GM21737 (cell line): ENCODE data around the gene RAB11FIP4.

Source experiments
- ATAC-seq: cut with Tn5 transposase; IDR thresholded peaks from one replicate; pipeline ENCODE4 v1.9.1; 2021; ENCODE audit warnings: mild to moderate bottlenecking, moderate library complexity; ENCODE audit not compliant: unreplicated experiment

The RAB11FIP4 gene

DNA sequence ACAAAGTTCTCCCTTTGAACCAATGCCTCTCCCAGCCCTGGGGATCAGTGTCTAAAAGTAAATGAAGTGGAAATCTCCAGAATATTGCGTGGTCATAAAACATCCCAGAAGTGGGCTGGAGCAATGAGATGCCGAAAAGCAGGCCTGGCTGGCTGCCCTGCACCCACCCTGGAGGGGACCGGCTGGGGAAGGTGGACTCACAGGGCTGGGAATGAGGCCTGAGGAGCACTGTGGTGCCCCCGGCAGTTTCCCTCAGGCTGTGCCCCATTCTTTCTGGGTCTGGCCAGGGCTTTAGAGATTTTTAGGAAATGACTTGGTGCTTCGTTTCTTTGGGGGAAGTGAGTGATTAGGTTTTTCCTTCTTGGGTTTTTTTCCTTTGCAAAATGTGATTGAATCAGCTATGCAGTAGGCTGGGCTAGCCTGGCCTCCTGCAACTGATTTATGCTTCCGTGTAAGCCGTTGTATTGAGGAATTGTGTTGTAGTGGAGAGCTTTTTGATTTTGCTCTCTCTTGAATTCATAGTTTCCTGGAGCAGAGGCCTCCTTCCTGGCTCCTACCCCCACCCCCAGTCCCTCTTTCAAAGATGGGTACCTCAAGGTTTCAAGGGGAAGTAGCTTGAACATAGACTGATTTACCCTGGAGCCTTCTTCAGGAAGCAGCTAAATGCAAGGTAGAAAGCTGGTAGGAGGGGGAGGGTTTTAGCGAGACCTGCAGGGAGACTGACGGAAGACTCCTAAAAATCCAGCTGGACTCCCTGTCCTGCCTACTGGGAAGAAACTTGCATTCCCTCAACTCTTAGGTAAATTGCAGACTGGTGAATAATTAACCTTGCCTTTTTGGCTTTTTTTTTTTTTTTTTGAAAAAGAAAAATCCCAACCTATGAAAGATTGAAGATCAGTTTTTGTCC lies 170.2 kb downstream of the RAB11FIP4 start:
- no peak for ATAC-seq

DNA sequence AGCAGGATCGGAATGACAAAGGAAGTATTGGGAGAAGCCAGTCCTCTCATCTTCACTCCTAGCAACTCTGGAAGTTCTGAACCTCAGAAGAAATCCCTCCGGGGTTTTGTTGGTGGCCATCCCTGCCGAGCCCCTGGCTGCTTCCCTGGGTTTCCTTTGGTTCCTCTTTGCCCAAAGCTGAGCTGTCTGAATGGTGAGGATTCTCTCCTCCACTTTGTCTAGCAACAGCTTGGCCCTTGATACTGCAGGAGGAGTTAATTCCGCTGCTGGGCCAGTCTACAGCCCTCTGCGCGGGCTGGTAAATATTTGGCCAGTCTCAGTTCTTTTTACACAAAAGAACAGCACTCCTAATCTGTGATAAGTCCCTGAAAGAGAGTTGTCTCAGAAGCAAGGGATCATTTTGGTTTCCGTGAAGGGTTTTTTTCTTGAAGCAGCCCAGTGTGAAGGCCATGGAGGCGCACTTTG lies 170.9 kb downstream of the RAB11FIP4 start:
- no peak for ATAC-seq

DNA sequence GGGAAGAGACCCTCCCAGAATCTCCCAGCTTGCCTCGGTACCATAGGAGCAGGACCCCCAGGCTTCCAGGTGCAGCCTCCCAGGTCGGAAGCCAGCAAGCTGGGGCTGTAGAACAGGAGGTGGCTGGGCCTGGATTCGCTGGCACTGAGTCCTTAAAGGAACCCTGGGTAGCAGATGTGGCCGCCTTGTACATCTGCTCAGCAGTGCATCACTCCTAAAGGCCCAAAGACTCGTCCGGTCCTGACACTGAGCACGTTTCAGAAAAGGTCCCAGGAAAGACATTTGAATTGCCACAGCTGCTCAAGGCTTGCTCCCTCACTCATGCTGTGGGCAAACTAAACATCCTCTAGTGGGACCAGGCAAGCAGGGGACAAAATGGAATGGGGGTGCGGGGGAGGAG lies 172.8 kb downstream of the RAB11FIP4 start:
- ATAC-seq, result no peak

DNA sequence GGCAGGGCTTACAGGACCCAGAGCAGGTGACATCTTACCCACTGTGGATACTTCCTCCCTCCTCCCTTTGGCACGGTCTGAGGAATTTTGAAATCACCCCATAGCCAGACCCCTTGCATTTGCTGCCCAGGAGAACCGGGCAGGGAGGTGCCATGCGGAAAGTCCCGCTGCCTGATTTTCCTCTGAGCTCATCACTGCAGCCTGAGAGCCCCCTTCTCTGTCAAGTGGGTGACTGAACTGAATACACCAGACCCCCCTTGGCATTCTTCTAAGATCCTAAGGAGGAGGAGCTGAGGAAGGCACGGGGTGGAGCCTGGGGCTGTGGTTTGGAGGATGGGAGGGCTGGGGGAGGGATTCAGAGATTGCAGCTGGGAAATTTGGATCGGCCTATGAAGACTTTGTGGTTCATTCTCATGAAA lies 173.4 kb downstream of the RAB11FIP4 start:
- no peak for ATAC-seq

DNA sequence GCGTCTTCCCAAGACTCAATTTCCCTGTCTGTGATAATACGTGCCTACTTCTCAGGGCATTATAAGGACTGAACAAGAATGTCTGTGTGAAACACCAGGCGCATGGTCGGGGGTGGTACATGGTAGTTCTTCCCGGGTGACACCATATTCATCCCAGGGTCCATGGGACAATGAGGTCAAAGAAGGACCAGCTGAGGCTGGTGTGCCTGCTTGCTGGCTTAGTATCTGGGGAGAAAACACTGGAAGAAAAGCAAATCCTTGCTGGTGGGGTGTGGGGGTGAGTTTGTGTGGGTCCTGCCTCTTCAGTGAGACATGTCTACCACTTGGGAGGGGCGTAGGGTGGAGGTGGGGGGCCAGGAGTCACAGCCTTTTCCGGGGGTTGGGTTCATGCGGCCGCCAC lies 174.2 kb downstream of the RAB11FIP4 start:
- no peak for ATAC-seq

DNA sequence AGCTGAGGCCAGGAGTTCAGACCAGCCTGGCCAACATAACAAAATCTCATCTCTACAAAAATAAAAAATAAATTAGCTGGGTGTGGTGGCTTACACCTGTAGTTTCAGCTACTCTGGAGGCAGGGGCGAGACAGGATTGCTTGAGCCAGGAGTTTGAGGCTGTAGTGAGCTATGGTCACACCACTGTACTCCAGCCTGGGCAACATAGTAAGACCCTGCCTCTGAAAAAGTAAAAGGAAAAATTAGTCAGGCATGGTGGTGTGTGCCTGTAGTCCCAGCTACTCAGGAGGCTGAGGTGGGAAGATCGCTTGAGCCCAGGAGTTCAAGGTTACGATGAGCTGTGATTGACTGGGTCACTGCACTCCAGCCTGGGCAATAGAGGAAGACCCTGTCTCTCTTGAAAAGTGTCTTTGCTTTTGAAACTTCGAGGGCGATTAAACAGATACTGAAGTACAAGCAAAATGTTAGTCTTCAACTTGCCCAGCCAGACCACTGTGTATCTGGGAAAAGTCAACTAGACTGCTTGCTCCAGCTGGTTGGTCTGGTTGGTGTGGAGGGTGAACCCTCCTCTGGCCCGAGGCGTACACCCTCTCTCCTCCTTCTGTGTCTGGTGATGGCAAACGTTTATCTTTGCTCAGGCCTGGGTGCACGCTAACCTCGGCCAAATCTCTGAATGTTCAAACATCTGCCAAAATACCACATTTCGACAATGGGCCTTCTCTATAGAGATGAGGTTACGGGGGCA lies 174.9 kb downstream of the RAB11FIP4 start:
- no peak for ATAC-seq

DNA sequence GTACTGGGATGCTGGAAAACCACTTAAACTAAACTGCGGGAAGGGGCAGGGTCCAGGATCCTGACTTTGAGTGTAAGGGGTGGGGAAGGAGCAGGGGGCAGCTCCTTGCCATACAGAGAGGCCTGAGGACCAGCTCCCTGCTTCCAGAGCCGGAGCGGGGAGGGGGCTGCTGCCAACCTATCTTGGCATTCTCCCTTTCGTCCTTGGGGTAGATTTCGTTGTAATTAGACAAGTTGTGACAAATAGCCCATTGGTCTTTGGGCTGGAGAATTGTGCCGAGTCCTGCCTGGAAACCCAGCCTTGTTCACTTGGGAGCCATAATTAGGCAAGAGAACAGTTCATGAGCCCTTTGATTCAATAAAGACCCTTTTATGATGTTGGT lies 175.5 kb downstream of the RAB11FIP4 start:
- no peak for ATAC-seq

GRCh38 chr17:31568121-31568520 lies 176.6 kb downstream of the RAB11FIP4 start:
- no peak for ATAC-seq

DNA sequence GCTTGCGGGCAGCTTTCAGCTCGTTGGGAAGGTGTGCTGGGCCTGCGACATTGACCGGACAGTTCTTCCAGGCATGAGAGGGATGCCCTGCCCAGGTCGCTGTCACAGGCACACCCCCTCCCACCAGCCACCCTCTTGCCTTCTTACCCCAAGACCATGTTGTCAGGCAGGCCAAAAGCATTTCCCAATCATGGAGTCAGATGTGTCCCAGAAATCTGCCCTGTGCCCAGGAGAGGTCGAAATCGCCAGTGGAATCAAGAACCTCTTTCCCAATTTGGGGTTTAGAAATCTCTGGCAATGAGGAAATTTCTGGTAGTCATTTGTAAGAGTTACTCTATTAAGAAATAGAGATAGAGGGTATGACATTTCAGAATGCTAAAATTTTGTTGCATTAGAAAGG lies 177.1 kb downstream of the RAB11FIP4 start:
- ATAC-seq, result no peak

DNA sequence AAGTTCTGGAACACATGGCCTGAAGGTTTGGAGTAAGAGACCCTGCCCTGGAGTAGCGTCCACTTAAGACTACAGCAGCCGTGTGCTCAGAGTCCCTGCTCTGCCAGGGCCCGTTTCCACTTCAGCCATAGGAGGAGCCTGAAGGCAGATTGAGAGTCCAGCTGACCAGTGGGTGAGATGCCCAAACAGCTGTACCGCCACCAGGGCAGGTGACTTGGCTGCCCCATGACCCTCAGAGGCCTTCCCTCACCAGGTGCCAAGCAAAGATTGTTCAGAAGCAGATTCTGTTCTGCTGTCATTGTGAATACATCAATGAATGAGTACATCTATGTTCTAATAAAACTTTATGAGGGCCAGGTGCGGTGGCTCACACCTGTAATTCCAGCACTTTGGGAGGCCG lies 178.8 kb downstream of the RAB11FIP4 start:
- ATAC-seq, result no peak

DNA sequence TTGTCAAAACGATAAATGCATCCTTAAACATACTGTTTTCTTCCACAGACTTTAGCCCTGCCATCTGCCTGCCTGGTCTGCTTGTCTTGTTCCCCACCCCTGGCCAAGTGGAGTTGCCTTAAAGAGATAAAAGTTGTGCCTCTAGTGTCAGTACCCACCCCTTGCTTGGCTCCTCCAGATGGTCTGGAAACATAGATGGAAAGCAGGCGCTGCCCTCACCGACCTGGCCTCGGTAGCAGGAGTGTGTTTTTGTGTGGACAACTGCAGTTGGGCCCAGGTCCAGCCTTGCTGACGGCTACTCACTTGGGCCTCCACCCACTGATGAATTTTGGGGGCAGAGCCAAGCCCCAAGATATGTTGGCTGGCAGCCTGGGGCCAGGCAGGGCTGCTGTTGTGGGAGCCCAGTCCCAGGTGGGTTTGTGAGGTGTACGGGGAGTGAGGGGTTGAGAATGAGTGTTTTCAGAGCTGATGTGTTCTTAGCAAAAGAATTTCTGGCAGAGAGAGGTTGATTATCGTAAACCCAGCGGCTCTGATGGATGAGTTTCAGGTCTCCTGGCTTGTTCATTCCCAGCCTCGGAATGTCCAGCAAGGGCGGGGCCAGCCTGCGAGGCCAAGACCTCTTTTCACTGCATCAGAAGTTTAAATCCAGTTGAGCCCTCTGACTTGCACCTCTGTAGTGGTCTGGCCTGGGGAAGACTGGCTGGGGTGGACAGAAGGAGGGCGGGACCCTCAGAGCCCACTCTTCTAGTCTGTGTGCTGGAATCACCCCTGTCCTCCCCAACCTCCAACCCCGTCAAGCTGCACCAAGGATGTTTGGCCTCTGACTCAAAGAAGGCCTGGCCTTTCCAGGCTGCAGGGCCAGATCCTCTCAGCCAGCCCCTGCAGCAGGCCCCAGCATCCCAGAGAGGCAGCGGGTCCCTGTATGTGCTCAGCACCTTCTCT lies 179.7 kb downstream of the RAB11FIP4 start:
- ATAC-seq, result no peak

DNA sequence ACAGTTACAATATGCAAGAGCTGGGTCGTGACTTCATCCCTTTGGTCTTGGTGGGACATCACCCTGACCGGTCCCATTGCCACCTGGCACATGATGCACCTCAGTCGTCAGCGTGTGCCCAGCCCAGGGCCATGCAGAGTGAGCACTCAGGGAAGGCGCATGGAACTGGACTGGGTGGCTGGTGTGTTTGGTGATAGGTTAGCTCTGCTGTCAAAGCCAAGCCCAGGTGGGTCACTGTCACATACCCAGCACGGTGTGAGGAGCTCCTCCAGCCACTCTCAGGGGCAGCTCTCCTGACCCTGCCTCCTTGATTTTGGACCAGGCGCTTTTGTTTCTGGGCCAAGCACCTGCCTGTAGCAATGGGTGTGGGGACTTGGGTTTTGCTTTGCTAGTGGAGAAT lies 180.9 kb downstream of the RAB11FIP4 start:
- no peak for ATAC-seq

DNA sequence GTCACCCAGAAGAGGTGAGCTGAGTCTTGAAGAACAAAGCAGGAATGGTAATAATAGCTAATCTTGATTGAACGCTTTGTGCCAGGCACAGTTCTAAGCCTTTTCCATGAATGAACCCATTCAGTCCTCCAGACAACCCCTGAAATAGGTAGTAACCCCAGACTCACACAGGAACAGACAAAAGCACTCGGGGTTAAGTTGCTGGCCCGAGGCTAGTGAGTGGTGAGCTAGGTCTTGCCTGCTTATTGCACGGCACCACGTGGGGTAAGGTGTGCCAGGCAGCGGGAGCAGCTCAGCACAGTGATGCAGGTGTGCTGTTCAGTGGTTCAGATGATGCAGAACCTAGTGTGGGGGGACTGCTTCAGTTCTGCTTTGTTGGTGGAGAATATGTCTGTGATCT lies 181.6 kb downstream of the RAB11FIP4 start:
- ATAC-seq, result no peak

DNA sequence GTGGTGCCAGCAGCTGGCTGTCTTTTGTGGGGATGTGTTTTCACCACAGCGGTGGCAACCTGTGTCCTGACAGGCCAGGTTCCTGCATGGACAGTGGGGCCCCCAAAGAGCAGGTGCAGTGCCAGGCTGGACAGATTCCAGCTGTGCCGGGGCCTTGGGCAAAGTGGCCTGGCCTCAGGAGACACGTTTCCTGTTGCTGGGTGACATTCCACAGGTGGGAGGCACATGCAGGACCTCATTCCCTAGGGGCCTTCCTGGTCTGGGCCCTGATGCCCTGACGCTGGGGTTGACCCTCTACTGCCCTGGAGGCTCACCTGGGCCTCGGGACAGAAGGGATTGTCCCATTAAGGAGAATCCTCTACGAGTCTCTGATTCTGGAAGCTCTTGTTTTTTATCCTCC lies 182.4 kb downstream of the RAB11FIP4 start:
- no peak for ATAC-seq

GRCh38 chr17:31574458-31574857 lies 183.0 kb downstream of the RAB11FIP4 start:
- no peak for ATAC-seq

DNA sequence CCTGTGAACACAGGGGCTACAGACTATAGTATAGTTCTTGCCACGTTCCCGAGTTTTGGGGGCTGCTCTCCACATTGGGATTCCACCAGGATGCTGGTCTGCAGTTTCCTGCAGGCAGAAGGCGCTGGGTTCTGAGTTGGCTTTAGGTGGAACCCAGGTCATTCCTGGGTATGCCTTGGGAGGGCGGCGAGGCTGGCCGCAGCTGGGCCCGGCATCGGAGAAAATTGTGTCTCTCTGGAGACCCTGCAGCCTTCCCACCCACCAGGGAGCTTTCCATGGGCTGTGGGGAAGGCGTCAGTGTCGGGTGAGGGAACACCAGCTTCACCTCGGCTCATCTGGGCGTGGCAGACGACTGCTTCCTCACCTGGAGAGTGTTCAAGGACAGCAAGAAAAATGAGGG lies 183.6 kb downstream of the RAB11FIP4 start:
- ATAC-seq, result no peak

DNA sequence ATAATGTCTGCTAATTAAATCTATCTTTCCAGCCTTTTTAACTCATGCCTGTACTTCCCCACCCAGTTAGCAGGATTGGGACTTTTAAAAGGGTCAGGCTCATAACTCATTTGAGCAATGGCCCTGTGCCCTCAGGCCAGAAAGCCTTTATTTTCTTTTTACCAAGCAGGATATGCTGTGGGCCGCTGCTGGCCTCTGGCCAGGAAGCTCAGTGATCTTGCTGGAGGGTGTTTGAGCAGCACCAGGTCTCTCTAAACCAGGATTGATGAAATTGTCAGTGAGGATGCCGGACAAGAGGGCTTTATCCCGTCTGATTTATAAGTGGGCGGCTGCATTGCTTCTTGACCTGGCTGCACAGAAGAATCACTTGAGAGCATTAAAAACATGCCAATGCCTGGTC lies 187.8 kb downstream of the RAB11FIP4 start:
- no peak for ATAC-seq

- ATAC-seq, result no peak
Observed at GRCh38 chr17:31580316-31580705, 188.8 kb downstream of the RAB11FIP4 start.

DNA sequence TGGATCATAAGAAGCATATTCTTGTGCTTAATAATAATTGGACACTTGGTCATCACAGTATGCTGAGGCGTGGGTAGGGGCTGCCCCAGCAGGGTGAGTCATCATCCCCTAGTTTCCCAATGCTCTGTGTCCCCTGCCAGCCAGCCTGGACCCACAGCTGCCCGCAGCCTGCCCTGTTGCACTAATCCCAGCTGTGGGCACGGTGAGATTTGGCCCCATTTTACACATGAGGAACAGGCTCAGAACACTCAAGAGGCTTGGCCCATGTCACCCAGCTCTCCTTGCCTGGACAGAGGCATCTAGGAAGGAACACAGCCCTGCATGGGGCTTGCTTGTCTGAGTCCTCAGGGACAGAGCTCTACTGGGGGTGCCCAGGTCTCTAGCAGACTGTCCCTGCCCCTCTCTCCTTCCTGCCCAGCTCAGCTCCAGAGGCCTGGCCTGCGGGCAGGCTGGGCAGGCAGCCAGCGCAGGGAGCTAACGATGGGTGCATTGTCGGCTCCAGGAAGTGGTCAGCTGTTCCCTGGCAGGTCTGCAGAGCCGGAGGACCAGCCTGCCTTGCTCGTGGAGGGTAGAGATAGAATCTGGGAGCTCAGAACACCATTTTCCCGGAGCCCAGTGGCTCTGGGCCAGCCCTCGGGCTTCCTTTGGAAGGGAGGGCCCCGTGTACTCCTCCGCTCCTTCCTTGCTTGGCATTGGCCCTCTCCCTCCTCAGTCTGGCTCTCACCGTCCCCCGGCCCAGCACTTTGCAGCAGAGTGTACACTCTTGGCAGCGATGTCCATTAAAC lies 189.4 kb downstream of the RAB11FIP4 start:
- no peak for ATAC-seq

DNA sequence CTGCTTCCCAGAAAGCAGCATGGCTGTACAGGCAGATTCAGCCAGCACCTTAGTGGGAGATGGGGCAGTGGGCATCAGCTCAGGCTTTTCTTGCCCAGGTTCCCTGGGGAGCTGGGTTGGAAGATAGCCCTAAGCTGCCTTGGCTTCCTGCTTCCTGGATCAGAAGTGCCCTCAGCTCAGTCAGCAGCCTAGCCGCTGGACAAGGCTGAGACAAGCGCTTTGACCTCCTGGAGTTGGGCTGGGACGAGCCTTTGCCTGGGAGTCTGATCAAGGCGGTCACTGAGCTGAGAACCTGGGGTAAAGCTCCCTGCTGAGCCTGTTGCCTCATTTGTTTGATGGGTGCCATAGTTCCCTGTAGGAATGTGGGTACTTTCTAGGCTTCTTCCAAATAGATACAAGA lies 190.0 kb downstream of the RAB11FIP4 start:
- ATAC-seq, result no peak
